ENCODE measurements around the gene SNX17.

DNA sequence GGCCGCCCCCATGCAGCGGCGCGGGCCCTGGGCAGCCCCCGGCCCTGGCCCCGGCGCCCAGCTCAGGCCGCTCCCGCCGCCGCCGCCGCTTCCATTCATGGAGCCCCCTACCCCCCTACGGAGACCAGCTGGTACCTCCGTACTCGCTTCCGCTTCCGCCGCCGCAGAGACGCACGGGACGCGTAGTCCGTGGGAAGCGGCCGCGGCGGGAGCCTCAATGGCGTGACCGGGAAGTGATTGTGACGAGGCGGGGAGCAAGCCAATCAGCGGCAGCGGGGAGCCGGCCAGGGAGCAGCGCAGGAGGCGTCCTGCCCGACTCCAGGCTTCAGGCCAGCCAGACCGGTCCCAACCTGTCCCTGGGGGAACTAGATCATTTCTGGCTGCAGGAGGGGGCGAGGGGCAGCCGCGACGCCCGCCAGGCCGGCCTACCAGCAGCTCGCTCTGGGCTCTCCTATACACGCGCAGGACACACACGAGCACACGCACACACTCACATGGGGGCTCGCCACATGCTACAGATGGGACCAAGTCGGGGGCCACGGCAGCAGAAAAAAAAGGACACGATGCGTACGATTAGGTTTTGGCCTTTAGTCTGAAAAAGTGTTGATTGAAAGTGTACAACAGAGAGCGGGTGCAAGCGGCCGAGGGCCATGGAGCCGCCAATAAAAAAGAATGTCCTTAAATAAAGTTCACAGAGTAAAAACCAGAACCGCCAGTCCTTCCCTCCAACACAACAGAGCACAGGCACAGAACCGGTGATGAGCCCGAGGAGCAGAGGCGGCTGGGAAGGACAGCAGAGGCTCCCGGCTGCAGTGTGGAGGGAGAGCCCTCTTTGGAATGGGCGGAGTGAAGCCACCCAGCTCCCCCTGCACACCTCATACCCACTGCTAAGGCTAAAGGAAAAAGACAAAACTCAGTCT, 10.5 kb downstream of the SNX17 start, which contains the start of gene ZNF513:
- TF ChIP-seq, protein P1, sequence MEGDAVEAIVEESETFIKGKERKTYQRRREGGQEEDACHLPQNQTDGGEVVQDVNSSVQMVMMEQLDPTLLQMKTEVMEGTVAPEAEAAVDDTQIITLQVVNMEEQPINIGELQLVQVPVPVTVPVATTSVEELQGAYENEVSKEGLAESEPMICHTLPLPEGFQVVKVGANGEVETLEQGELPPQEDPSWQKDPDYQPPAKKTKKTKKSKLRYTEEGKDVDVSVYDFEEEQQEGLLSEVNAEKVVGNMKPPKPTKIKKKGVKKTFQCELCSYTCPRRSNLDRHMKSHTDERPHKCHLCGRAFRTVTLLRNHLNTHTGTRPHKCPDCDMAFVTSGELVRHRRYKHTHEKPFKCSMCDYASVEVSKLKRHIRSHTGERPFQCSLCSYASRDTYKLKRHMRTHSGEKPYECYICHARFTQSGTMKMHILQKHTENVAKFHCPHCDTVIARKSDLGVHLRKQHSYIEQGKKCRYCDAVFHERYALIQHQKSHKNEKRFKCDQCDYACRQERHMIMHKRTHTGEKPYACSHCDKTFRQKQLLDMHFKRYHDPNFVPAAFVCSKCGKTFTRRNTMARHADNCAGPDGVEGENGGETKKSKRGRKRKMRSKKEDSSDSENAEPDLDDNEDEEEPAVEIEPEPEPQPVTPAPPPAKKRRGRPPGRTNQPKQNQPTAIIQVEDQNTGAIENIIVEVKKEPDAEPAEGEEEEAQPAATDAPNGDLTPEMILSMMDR (IDR thresholded peaks at IDR 0.05): no peak
- TF ChIP-seq POLR2AphosphoS5 (IDR thresholded peaks at IDR 0.05) (peak; percentile 89), EP300 (IDR thresholded peaks at IDR 0.05) (no peak)

Measured in gastroesophageal sphincter (tissue), 3 donors.